GM21786 (cell line): ENCODE results near the gene CPNE7.
"Not testable (repeated sequence)": the region's sequence is repeated elsewhere in the genome, so short reads cannot be mapped to it uniquely, and the experiment has no call there.

Experiments used
- ATAC-seq: cut with Tn5 transposase; IDR thresholded peaks from one replicate; pipeline ENCODE4 v1.9.1; 2021; ENCODE audit not compliant: unreplicated experiment

Gene CPNE7

GRCh38 chr16:89582614-89583196 lies 7.1 kb downstream of the CPNE7 start:
- no peak for ATAC-seq

GRCh38 chr16:89583197-89583894 lies 7.8 kb downstream of the CPNE7 start:
- ATAC-seq, result no peak

GRCh38 chr16:89583895-89584644 lies 8.5 kb downstream of the CPNE7 start:
- ATAC-seq, result no peak

- ATAC-seq, result no peak
Observed at GRCh38 chr16:89584768-89585549, 9.4 kb downstream of the CPNE7 start.

- ATAC-seq, result no peak
Observed at GRCh38 chr16:89586218-89586617, 10.7 kb downstream of the CPNE7 start.

- ATAC-seq, result no peak
Observed at GRCh38 chr16:89586853-89587252, 11.3 kb downstream of the CPNE7 start.

GRCh38 chr16:89587676-89588075 lies 12.1 kb downstream of the CPNE7 start:
- not testable (repeated sequence) for ATAC-seq

- no peak for ATAC-seq
Observed at GRCh38 chr16:89588413-89589109, 13.0 kb downstream of the CPNE7 start.

GRCh38 chr16:89589241-89589926 lies 13.8 kb downstream of the CPNE7 start:
- no peak for ATAC-seq

- no peak for ATAC-seq
Observed at GRCh38 chr16:89593841-89594240, 18.3 kb downstream of the CPNE7 start.

GRCh38 chr16:89595330-89596060 lies 19.9 kb downstream of the CPNE7 start:
- ATAC-seq, result no peak

- no peak for ATAC-seq
Observed at GRCh38 chr16:89596061-89596689, 20.6 kb downstream of the CPNE7 start.

GRCh38 chr16:89596957-89597649 lies 21.5 kb downstream of the CPNE7 start:
- no peak for ATAC-seq

- ATAC-seq, result no peak
Observed at GRCh38 chr16:89598199-89598598, 22.6 kb downstream of the CPNE7 start.

- no peak for ATAC-seq
Observed at GRCh38 chr16:89599451-89599858, 23.9 kb downstream of the CPNE7 start.

- no peak for ATAC-seq
Observed at GRCh38 chr16:89599902-89600301, 24.3 kb downstream of the CPNE7 start.

- no peak for ATAC-seq
Observed at GRCh38 chr16:89600427-89600826, 24.9 kb downstream of the CPNE7 start.

GRCh38 chr16:89600956-89601355 lies 25.4 kb downstream of the CPNE7 start:
- no peak for ATAC-seq

- ATAC-seq, result no peak
Observed at GRCh38 chr16:89601906-89602272, 26.3 kb downstream of the CPNE7 start.
